Liver (tissue), 3 donors: ENCODE data around the gene CPHXL.

Experiments used
- CTCF ChIP-seq: fragments of 150-350 bp; IDR thresholded peaks from 2 replicates; pipeline ENCODE4 v1.5.1; 2017; ENCODE audit warnings: improper control_type of control experiment, low read depth, low read length; ENCODE audit not compliant: missing input control
- GABPA ChIP-seq, 2 donors: IDR thresholded peaks in 1 of 2; conservative IDR thresholded peaks in 1 of 2; 2 replicates each; pipeline ENCODE4 v1.6.1; 2016; ENCODE audit warnings: antibody characterized with exemption in 2 of 2, mild to moderate bottlenecking in 1 of 2, moderate library complexity in 1 of 2
- HNF4A ChIP-seq, 2 donors: conservative IDR thresholded peaks; 2 replicates each; pipeline ENCODE4 v1.6.1; 2016; ENCODE audit warnings: antibody characterized with exemption in 2 of 2, mild to moderate bottlenecking in 2 of 2
- JUND ChIP-seq, 2 donors: IDR thresholded peaks; 2 replicates each; pipeline ENCODE4 v1.6.1; 2016; ENCODE audit warnings: antibody characterized with exemption in 2 of 2
- MAX ChIP-seq: IDR thresholded peaks from 2 replicates; pipeline ENCODE4 v1.6.1; 2016; ENCODE audit warnings: antibody characterized with exemption
- RAD21 ChIP-seq, 2 donors: IDR thresholded peaks; 2 replicates each; pipeline ENCODE4 v1.6.1; 2016; ENCODE audit warnings: antibody characterized with exemption in 2 of 2, mild to moderate bottlenecking in 2 of 2
- REST ChIP-seq: IDR thresholded peaks from 2 replicates; pipeline ENCODE4 v1.6.1; 2016; ENCODE audit warnings: antibody characterized with exemption, mild to moderate bottlenecking
- SP1 ChIP-seq: IDR thresholded peaks from 2 replicates; pipeline ENCODE4 v1.6.1; 2018; ENCODE audit warnings: antibody characterized with exemption, mild to moderate bottlenecking
- TAF1 ChIP-seq: conservative IDR thresholded peaks from 2 replicates; pipeline ENCODE4 v1.6.1; 2016; ENCODE audit warnings: antibody characterized with exemption, mild to moderate bottlenecking
- YY1 ChIP-seq: IDR thresholded peaks from 2 replicates; pipeline ENCODE4 v1.6.1; 2016; ENCODE audit warnings: antibody characterized with exemption, mild to moderate bottlenecking
- TF ChIP-seq, protein P1 (sequence below): IDR thresholded peaks from 2 replicates; pipeline ENCODE4 v1.6.1; 2016; ENCODE audit warnings: antibody characterized with exemption
- donor health status: healthy.
- donor health status: healthy.

DNA sequence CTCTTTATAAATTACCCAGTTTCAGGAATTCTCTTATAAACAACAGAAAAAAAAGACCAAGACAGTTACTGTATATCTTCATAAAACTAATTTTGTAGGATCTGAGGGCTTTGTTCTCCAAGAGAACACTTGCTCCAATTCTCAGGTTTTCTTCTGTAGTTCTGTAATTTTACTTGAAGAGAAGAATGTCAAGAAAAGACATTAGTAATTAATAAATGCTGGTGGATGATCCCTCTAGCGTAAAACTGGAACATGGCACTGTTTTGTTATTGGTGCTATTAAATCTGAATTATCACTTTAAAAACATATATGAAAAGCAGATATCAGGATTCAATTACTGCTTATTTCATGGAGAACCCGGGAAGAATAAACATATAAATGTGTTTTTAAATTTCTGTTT, 36.5 kb upstream of the CPHXL start:
- TF ChIP-seq RAD21 (IDR thresholded peaks at IDR 0.05) (no peak), CTCF (no peak), REST (no peak), HNF4A (conservative IDR thresholded peaks at IDR 0.05) (no peak), MAX (no peak), TAF1 (no peak), GABPA (IDR thresholded peaks at IDR 0.05 in 1 of 2, conservative IDR thresholded peaks at IDR 0.05 in 1 of 2) (no peak), YY1 (no peak), JUND (IDR thresholded peaks at IDR 0.05) (no peak), SP1 (no peak)
- TF ChIP-seq, protein P1, sequence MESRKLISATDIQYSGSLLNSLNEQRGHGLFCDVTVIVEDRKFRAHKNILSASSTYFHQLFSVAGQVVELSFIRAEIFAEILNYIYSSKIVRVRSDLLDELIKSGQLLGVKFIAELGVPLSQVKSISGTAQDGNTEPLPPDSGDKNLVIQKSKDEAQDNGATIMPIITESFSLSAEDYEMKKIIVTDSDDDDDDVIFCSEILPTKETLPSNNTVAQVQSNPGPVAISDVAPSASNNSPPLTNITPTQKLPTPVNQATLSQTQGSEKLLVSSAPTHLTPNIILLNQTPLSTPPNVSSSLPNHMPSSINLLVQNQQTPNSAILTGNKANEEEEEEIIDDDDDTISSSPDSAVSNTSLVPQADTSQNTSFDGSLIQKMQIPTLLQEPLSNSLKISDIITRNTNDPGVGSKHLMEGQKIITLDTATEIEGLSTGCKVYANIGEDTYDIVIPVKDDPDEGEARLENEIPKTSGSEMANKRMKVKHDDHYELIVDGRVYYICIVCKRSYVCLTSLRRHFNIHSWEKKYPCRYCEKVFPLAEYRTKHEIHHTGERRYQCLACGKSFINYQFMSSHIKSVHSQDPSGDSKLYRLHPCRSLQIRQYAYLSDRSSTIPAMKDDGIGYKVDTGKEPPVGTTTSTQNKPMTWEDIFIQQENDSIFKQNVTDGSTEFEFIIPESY = no peak
